Measurements from ENCODE around the gene ZNF428. TPM values are rescaled to one million over a fixed set of nuclear protein-coding genes. Genes with fewer than 3 reads are reported as not detected.

ZNF428 gene
- polyA plus RNA-seq, 1 of the 3 experiments (the other 2 are of a cell fraction), result 79.5 TPM

- TF ChIP-seq SIN3A (IDR thresholded peaks at IDR 0.05; ENCODE audit: borderline replicate concordance, low read depth, low read length) (no peak), RAD21 (IDR thresholded peaks at IDR 0.05; ENCODE audit: low read length) (peak; percentile 80)
These were observed 24.5 kb downstream of the ZNF428 start (continued) for GRCh38 chr19:43594710-43595604.

- Histone ChIP-seq H4K20me1 (ENCODE audit: insufficient read depth) (peaks cover 9% of the 10 kb centered on the region; the same call in 1 of the 2 replicates), H3K4me2 (peak overlapping the region; percentile 99), H3K9ac (peak overlapping the region; percentile 85; the same call in 1 of the 2 replicates), H3K9me2 (no peaks in the 10 kb centered on the region), H3K4me1 (ENCODE audit: control insufficient read depth in 1 of 2, insufficient read depth in 2 of 2, low read depth in 1 of 2, low read length in 1 of 2) (peaks cover 8 to 22% of the 10 kb centered on the region in 2 experiments; a peak in 2 of 4 replicates), H2AFZ (ENCODE audit: low read depth) (no peak overlapping the region), H3K36me3 (replicated peaks in 1 of 2; ENCODE audit: control insufficient read depth in 1 of 2, insufficient read depth in 2 of 2, low read length in 1 of 2) (peaks cover 23 to 38% of the 10 kb centered on the region in 2 experiments), H3K4me3 (ENCODE audit: low read depth in 2 of 2, low read length in 1 of 2) (peak overlapping the region; percentile 72 to 98), H3F3A (replicated peaks; ENCODE audit: insufficient read depth) (peaks cover 12% of the 10 kb centered on the region), H3K79me2 (ENCODE audit: insufficient read depth) (peaks cover 73% of the 10 kb centered on the region), H3K9me3 (no peaks in the 10 kb centered on the region), H3K27ac (ENCODE audit: low read depth in 2 of 2, low read length in 1 of 2) (0 out of 4 replicates have a peak overlapping the region, but pooled peaks of 1 of the 2 experiments have one; percentile 81), H3K27me3 (ENCODE audit: insufficient read depth) (no peaks in the 10 kb centered on the region)
- WGBS (ENCODE audit: low lambda C conversion rate), result 92% methylated on average over 10 of the region's 10 CpGs
- ChIA-PET POLR2A (interaction anchor here (0.6 to 0.9 kb wide), 2 partner anchors 24 to 61 kb away, joined by 3 read pairs; partner anchors contain the start of gene ZNF575), CTCF (interaction anchor here (0.6 to 6.6 kb wide), 33 partner anchors 9 to 216 kb away, joined by 3 to 104 read pairs (median 6); partner anchors contain the start of genes PHLDB3, PINLYP, XRCC1 and ZNF575)
- TF ChIP-seq RAD21 (IDR thresholded peaks at IDR 0.05; ENCODE audit: low read length) (no peak), RCOR1 (IDR thresholded peaks at IDR 0.05; ENCODE audit: low read length) (no peak), NRF1 (IDR thresholded peaks at IDR 0.05; ENCODE audit: low read depth, low read length) (no peak), EP300 (IDR thresholded peaks at IDR 0.05; ENCODE audit: borderline replicate concordance in 1 of 2, low read depth in 1 of 2, low read length in 1 of 2) (no peak), FOXM1 (IDR thresholded peaks at IDR 0.05; ENCODE audit: low read depth) (no peak), REST (IDR thresholded peaks at IDR 0.05; ENCODE audit: low read depth, low read length) (no peak), FOSL2 (IDR thresholded peaks at IDR 0.05; ENCODE audit: borderline replicate concordance, low read depth) (no peak), FOXJ3 (CRISPR knock-in tag; IDR thresholded peaks at IDR 0.05) (no peak), POLR2AphosphoS5 (IDR thresholded peaks at IDR 0.05; ENCODE audit: low read depth, low read length) (no peak)
- TF ChIP-seq, protein P1, sequence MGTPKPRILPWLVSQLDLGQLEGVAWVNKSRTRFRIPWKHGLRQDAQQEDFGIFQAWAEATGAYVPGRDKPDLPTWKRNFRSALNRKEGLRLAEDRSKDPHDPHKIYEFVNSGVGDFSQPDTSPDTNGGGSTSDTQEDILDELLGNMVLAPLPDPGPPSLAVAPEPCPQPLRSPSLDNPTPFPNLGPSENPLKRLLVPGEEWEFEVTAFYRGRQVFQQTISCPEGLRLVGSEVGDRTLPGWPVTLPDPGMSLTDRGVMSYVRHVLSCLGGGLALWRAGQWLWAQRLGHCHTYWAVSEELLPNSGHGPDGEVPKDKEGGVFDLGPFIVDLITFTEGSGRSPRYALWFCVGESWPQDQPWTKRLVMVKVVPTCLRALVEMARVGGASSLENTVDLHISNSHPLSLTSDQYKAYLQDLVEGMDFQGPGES (IDR thresholded peaks at IDR 0.05; ENCODE audit: low read depth, low read length), result no peak
- DNase-seq, result no peak
These were observed 25.2 kb downstream of the ZNF428 start for GRCh38 chr19:43594081-43594697.
